LoVo (cell line): ENCODE results near the gene NRBP1.
"Not testable (repeated sequence)": the region's sequence is repeated elsewhere in the genome, so short reads cannot be mapped to it uniquely, and the experiment has no call there.

ENCODE experiments used
- DNase-seq: peaks from one replicate; pipeline ENCODE4 v3.0.0-alpha.2; 2016; ENCODE audit warnings: low spot score

NRBP1 gene

GRCh38 chr2:27421660-27422250, 6.7 kb upstream of the NRBP1 start:
- DNase-seq = no peak

- DNase-seq = no peak
Observed at GRCh38 chr2:27422958-27423357, 5.5 kb upstream of the NRBP1 start.

GRCh38 chr2:27425039-27425438, 3.4 kb upstream of the NRBP1 start:
- not testable (repeated sequence) for DNase-seq

- no peak for DNase-seq
Observed at GRCh38 chr2:27427863-27428212, 593 bp upstream of the NRBP1 start.

- peak; percentile 89 for DNase-seq
Observed at GRCh38 chr2:27428978-27429541, 629 bp downstream of the NRBP1 start.

GRCh38 chr2:27431395-27431794, 3.0 kb downstream of the NRBP1 start:
- no peak for DNase-seq

GRCh38 chr2:27435628-27436027, 7.2 kb downstream of the NRBP1 start:
- no peak for DNase-seq

GRCh38 chr2:27441226-27441926, 12.9 kb downstream of the NRBP1 start:
- no peak for DNase-seq

GRCh38 chr2:27441958-27442919, 13.8 kb downstream of the NRBP1 start, which contains the start of gene KRTCAP3:
KRTCAP3 (plus strand) TSS chr2:27442381; CDS start chr2:27442413, 32 bp downstream.
- DNase-seq = peak; percentile 84

- peak; percentile 11 for DNase-seq
Observed at GRCh38 chr2:27442920-27443282, 14.5 kb downstream of the NRBP1 start.

- DNase-seq = no peak
Observed at GRCh38 chr2:27445155-27445554, 16.7 kb downstream of the NRBP1 start.

- DNase-seq = no peak
Observed at GRCh38 chr2:27445615-27446014, 17.2 kb downstream of the NRBP1 start.

- DNase-seq = peak; percentile 85
Observed at GRCh38 chr2:27446057-27446456, 17.6 kb downstream of the NRBP1 start.

- DNase-seq = no peak
Observed at GRCh38 chr2:27448381-27448780, 19.9 kb downstream of the NRBP1 start.

- no peak for DNase-seq
Observed at GRCh38 chr2:27451095-27451494, 22.7 kb downstream of the NRBP1 start.

GRCh38 chr2:27453968-27454367, 25.5 kb downstream of the NRBP1 start:
- DNase-seq = no peak

- no peak for DNase-seq
Observed at GRCh38 chr2:27461118-27461517, 32.7 kb downstream of the NRBP1 start.

GRCh38 chr2:27464443-27464842, 36.0 kb downstream of the NRBP1 start:
- no peak for DNase-seq

- DNase-seq = no peak
Observed at GRCh38 chr2:27471961-27472360, 43.5 kb downstream of the NRBP1 start.

- no peak for DNase-seq
Observed at GRCh38 chr2:27485496-27485895, 57.1 kb downstream of the NRBP1 start.

GRCh38 chr2:27489118-27489497, 60.7 kb downstream of the NRBP1 start:
- DNase-seq = no peak
